Limb (tissue), 2 donors: ENCODE data around the gene RIN1.
"Not testable (repeated sequence)": the region's sequence is repeated elsewhere in the genome, so short reads cannot be mapped to it uniquely, and the experiment has no call there.

Experiments
- DNase-seq, 2 donors: peaks; one replicate each; pipeline ENCODE4 v3.0.0-alpha.2; 2016; ENCODE audit errors: extremely low spot score in 2 of 2

The RIN1 gene

DNA sequence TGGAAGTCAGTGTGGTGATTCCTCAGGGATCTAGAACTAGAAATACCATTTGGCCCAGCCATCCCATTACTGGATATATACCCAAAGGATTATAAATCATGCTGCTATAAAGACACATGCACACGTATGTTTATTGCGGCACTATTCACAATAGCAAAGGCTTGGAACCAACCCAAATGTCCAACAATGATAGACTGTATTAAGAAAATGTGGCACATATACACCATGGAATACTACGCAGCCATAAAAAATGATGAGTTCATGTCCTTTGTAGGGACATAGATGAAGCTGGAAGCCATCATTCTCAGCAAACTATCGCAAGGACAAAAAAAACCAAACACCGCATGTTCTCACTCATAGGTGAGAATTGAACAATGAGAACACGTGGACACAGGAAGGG, 15.5 kb downstream of the RIN1 start:
- DNase-seq: not testable (repeated sequence)

DNA sequence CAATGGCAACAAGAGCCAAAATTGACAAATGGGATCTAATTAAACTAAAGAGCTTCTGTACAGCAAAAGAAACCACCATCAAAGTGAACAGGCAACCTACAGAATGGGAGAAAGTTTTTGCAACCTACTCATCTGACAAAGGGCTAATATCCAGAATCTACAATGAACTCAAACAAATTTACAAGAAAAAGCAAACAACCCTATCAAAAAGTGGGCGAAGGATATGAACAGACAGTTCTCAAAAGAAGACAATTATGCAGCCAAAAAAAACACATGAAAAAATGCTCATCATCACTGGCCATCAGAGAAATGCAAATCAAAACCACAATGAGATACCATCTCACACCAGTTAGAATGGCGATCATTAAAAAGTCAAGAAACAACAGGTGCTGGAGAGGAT, 15.9 kb downstream of the RIN1 start:
- DNase-seq: not testable (repeated sequence)

DNA sequence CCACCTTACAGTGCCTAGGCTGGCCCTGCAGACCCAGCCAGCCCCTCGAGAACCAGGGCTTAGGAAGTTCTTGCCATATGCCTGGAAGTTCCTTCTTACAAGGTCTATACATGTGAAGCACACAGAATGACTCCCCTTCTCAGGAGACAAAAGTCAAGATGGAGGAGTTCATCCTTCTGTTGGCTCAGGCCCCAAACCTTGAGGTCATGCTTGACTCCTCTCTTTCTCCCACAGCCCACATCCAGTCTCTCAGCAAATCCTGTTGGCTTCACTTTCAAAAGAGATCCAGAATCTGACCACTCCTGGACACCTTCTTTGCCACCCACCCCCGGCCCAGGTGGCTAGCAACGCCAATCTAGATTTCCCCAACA, 17.6 kb downstream of the RIN1 start:
- no peak for DNase-seq

DNA sequence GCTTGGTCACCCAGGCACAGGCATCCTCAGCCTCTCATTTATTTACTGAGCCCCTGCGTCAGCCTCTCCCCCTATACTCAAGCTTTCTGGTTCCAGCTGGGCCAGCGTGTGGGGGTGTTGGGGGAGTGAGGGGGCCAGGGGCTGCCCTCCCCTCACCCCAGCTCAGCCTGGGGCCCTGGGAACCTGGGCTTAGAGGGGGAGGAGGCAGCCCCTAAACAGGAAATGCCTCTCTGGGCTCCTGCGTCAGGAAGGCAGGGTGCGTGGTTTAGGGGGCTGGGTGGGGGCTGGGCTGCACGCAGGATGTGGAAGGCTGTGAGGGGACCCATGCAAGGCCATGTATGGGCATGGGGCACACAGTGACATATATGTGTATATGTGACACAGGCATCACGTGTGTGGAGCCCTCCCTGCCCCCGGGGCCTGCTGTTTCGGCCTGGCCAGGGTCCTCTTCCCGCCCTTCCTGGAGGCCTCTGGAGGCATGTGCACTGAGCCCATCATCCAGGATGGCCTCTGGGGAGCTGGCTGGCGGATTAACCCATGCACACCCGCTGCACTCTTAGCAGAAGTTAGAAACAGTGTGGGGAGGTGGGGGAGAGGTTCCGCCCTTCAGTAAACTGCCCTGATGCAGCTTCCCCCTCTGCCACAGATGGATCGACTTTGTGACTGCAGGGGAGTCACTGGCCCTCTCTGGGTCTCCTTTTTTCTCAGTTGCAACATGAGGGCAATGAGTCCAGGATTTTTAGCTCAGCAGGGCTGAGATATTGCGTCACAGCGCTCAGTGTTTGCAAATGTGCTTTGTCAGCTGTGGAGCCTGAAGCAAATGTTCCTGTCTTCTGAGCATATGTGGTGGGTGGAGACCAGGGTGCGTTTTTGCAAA, 18.3 kb downstream of the RIN1 start:
- peak in 1 of 2 donors; percentile 71 for DNase-seq

DNA sequence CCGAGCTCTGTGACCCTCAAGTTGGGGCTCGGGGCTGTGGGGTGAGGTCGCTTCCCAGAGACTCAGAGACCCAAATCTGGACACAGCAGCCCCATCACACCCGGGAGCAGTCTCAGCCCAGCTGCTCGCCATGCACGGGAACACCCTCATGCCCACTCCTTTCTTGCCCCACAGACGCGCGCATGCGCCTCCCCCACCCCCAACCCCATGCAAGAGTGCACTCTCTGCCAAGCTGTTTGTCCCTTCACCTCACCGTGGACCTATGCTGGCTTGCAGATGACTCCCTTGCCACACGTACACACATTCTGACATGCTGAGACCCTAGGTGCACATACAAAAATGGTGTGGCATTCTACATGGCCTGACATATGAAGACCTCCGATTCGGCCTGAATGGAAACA, 18.9 kb downstream of the RIN1 start:
- DNase-seq: peak; percentile 52 to 74

DNA sequence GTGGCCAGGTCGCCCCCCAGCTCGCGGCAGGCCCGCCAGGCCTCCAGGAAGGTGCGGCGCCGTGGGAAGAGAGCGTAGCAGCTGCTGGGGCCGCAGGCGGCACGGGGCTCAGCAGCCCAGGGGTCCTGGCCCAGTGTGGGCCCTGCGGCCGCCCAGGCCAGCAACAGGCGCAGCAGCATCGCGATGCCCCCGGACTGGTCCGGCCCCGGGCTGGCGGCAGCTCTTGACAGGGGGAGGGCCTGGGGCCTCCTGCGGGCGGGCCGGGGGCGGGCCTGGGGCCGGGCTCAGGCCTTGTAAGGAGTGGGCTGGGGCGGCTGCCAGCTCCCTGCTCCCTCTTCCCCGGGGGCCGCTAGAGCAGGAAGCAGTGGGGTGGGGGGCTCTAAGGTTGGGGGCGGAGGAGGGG, 19.4 kb downstream of the RIN1 start, which contains the start of gene CD248:
Gene CD248 (minus strand): TSS at position 196 of the 403 bp plus-strand sequence. CDS start 17 bp downstream, at position 179.
- DNase-seq: peak; percentile 65 to 84

DNA sequence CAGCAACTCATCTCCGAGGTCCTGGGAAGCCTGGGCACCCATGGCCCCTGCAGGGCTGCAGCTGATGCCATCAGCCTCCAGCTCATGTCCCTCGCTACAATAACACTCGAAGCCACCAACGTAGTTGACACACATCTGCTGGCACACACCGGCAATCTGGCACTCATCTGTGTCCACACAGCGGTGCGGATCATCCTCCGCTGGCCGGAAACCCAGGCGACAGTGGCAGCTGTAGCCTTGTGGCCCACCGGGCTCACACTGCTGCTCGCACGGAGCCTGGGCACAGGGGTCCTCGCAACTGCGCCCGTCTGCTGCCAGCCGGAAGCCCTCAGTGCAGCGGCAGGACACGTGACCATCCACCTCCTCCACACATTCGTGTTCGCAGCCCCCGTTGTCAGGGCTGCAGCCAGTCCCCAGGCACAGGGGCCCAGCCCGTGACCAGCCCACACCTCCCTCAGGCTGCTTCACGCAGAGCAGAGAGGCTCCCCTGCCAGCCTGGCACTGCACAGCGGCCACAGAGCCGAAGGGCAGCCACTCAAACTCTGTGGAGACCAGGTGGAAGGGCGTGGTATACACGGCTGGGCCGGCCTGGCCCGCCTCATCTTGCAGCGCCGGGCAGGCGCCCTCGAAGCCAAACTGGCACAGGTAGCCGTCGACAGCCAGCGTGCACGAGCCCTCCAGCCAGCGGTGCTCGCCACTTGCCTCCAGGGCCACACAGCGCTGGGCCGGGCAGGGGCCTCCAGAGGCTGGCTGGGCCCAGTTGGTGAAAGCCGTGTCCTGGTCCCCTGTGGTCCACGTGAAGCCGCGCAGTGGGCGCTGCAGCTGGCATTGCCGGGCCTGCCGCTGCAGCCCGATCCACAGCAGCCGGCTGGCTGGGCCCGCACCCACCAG, 20.1 kb downstream of the RIN1 start:
- DNase-seq: peak in 1 of 2 donors; percentile 42

DNA sequence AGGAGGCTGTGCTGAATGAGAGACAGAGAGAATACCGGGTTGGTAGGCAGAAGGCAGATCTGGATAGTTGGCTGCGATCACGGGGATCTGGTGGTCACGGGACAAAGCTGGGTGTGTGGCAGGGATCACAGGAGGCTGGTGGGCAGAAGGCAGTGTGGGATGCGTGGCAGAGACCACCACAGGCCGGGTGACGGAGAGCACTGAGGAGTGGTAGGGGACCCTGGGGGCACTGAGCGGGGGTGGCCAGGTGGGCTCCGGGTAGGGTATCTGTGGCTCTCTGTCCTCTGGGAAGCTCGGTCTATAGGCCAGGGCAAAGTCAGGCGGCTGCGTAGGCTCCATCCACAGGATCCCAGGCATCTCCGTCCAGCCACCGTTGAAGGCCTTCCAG, 20.7 kb downstream of the RIN1 start:
- DNase-seq: no peak

DNA sequence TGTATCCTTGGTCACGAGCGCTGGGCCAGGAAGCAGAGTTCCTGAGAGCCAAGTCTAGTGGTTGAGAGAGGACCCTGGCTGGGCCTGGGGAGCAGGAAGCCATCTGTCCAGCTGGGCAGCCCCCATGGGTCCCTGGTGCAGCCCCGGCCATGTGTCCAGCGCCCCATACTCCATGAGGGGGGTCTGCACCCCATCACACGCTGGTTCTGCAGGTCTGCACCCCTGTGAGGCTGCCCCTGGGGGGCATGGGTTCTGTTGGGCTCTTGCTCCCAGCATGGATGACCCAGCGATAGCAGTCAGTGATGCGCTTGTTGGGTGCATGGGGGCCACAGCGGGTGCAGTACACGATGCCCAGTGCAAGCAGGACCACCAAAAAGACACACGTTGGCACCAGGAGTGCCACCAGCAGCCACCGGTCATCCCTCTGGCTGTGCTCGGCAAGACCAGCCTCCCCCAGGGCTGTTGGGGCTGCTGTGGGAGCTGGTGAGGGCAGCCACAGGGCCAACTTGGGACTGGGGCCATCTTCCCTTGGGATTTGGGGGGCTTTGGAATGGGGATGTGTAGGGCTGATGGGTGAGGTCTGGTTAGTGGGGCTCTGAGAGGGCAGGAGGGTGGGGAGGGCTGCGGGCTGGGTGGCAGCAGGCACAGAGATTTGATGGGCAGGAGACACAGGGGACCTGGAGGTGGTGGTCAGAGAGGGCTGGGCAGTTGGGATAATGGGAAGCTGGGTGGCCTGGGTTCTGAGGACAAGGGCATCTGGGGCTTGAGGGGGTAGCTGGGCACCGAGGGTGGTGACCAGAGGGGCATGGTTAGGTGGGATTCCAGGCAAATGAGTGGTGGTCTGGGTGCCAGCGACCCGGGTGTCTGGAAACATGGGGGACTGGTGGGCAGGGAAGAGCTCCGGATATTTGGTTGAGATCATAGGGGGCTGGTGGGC, 21.4 kb downstream of the RIN1 start:
- peak in 1 of 2 donors; percentile 0 for DNase-seq

DNA sequence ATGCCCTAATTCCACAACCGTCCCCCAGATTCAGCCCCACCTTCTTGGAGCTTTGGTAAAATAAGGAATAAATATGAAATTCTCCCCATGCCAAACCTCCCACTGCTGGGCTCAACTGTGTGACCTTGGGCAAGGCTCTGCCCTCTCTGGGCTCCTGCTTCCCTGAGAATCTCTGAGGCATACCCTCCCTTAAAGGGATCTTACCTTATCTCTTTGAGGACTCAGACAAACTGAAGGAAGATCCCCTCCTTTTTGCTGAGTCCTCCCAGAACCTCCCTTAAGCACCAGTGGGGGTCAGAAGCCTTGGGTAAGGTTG, 22.1 kb downstream of the RIN1 start:
- DNase-seq: no peak

DNA sequence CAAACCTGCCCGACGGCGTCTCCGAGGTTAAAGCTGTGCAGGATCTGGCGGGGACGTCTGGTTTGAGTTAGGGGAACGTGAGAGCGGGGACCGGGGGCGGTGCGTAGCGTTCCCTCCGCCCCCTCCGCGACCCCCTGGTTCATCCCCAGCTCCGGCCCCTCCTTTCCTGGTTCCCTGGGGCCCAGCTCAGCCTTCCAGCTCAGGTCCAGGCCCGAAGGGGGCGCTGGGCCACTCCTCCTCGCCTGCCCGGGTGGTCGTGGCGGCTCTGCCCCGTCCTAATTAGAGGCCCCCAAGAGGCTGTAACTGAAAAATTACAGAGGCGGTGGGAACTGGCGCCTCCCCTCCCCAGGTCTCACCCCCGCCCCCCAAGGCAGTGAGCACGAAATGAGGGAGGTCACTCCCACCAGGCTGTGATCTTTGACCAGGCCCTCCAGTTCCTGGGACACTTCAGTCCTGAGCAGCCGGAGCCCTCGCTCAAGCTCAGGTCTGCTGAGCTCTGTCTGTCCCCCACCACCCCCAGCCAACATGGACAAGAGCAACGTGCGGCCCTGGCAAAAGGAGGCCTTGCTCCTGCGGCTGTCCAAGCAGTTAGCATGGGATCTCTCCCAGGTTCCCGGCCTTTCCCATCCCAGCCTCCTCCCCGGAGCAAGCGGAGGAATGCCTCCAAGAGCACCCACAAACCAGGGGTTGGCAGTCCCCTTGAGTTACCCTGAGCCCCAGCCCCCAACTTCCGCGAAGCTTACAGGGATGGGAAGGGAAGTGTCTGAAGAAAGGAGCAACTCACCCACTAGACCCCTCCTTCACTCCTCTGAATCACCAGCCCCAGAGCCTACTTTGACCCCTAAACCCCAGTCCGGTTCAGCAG, 22.7 kb downstream of the RIN1 start:
- peak; percentile 84 to 88 for DNase-seq

DNA sequence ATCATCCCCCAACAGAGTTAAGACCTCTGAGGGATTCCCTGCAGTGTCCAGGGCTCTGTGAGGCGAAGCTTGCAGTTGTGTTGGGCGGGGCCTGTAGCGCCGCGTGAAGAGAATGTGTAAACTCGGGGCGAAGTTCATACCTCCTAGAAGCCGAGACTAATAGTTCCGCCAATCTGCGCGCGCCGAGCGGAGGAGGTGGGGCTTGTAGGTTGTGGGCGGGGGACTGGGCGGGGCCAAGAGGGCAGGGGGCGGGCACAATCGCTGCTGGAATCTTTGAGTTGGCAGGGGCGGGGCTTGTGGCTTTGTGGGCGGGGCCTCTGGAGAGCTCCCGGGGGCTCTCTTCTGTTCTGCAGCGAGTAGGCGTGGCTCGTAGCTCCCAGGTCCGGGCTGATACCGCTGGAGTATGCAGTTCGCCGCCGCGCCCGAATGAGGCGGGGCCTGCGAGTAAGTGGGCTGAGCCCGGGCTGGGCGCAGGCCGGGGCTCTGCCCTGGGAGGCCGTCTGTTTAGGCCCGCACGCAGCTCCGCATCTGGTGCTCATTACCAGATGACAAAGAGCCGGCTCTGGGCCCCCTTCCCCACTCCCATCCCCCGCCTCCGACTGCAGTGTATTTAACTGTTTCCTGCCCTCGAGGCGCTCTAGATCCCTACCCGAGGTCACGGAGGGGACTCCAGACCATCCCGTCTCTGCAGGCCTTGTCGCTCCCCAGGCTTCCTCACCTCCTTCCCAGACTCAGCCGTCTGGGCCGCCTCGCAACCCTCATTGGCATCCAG, 23.5 kb downstream of the RIN1 start:
- peak; percentile 97 to 100 for DNase-seq

DNA sequence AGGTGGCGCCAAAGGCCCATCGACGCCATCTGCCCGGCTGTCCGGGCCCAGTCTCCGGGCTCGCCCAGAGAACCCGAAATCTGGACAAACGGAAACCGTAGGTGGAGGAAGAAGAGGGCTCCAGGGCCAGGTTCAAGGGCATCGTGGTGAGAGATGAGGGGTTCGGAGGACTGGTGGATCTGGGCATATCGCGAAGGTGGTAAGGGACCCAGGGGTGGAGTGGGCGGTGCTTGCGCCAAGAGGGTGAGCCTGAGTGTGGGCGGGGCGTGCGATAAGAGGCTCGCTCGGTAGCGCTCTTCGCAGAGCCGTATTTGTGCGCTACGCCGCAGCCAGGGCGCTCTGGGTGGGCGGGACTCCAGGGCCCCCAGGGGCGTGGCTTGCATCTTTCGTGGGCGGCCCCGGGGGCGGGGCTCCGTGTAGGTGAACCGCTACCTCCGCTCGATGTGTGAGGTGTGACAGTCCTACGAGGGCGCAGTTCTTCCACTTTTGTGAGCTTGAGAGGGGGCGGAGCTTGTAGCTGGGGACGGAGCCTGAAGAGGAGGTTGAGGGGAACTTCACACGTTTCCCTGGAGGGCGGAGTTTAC, 24.2 kb downstream of the RIN1 start:
- peak; percentile 86 to 93 for DNase-seq

DNA sequence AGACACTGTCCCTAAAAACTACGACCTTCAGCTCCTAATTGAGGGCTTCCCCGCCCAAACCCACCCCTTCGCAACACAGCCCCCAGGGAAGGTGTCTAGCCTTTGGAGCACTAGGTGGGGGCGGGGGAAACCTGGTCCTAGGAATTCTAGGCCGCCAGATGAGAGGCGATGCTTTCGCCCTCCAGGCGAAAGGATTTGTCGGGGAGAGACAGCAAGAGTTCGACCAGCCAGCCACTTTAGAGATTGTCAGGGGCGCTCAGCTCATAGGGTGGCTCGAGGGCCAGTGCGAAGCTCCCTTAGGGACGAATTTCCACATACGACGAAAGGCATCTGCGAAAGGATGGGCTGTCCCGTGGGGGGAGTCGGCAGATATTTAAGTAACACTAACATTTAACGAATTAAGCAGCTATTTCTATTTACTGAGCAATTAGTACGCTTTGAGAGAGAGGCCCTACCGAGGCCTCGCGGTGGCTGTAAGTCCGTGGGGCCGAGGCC, 24.7 kb downstream of the RIN1 start:
- no peak for DNase-seq

DNA sequence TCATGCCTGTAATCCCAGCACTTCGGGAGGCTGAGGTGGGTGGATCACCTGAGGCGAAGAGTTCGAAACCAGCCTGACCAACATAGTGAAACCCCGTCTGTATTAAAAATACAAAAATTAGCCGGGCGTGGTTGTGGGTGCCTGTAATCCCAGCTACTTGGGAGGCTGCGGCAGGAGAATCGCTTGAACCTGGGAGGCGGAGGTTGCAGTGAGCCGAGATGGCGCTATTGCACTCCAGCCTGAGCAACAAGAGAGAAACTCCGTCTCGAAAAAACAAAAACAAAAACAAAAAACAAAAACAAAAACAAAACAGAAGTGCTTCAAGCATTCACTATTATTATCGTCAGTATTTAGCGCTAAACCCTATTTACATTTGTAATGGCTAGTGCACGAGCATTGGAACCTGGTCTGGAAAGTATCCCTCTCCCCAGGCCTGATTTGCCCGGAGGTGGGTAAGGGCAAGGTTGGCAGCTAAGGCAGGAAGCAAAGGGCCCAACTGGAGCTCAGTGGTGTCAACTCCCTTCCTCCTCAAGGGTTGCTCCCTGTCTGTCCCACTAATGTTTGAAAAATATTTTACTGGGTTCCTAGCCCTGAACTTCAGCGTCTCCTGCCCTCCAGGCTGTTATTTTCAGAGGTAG, 25.3 kb downstream of the RIN1 start:
- not testable (repeated sequence) for DNase-seq

DNA sequence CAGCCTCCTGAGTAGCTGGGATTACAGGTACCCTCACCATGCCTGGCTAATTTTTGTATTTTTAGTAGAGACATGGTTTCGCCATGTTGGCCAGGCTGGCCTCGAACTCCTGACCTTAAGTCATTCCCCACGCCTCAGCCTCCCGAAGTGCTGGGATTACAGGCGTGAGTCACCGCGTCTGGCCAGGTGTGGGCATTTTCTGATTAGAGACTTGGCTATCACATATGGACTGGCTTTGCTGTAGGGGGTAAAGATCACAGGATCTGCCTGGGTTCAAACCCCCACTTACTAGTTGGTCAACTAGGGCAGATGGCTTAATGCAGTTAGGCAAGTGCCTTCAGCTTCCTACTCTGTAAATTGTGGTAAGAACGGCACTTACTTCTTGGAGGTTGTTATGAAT, 25.9 kb downstream of the RIN1 start:
- DNase-seq: no peak

DNA sequence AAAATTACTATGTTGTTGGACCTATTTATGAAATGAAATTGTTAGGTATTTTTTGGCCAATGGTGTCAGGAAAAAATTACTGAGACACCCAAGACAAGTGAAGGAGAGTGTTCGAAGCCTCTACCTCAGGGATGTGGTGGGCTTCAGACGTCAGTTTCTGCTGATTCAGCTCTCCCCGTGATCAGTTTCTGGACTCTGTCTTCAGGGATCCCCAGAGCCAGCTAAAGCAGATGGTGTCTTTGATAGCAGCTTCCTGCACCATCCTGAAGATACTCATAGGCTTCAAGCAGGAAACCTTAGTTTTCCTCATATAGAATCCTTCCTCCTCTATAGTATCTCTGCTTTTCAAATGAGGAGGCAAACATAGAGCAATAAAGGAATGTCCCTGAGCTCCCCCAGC, 26.8 kb downstream of the RIN1 start:
- no peak for DNase-seq

DNA sequence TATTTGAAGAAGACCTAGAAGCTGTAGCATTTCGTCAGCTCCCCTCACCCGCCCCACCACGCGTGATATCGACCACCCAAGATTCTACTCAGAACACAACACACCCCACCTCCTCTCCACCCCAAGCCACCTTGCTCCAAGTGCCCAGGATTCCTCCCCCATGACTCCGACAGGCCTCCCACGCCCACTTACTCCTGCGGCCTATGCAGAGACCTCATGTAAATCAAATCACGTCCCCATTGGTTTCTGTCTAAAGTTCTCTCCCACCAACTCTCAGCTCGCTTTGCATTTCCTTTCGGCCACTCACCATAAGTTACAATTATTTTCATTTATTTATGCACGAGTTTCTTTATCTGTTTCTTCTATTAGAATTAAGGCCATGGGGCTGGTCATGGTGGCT, 33.6 kb downstream of the RIN1 start:
- DNase-seq: no peak

DNA sequence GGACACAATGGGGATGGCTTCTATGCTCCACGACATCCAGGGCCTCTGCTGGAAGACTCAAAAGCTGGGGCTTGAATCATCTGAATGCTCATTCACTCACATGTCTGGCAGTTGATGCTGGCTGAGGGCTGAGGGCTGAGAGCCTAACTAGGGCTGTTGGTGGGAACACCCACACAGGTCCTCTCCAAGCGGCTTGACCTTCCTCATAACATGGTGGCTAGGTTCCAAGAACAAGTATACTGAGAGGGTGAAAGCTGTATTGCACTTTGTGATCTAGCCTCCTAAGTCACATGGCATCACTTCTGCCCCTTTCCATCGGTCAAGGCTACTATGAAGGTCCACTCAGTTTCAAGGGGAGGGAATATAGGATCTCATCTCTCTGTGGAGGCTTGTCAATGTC, 37.0 kb downstream of the RIN1 start:
- no peak for DNase-seq
